Stomach (tissue), 9 donors: ENCODE results near the gene SMCO2. TPM values are rescaled to one million over a fixed set of nuclear protein-coding genes. Genes with fewer than 3 reads are reported as not detected.

Source experiments
- DNase-seq, 2 donors: peaks; one replicate each; pipeline versions ENCODE4 v3.0.0 to v3.0.0-alpha.2; 2013 to 2019
- H3K27ac ChIP-seq, 5 donors: fragments of 200-600 bp in 4 of 5; sonication (generic) in 4 of 5; one replicate each; pipeline ENCODE4 v1.5.1; 2013 to 2019; ENCODE audit warnings: mild to moderate bottlenecking in 1 of 5, moderate library complexity in 1 of 5
- H3K27me3 ChIP-seq, 3 donors: fragments of 200-600 bp; sonication (generic); one replicate each; pipeline ENCODE4 v1.5.1; 2017 to 2019; ENCODE audit warnings: mixed run types in 1 of 3
- H3K36me3 ChIP-seq, 4 donors: fragments of 200-600 bp; sonication (generic); 1 replicate in 3 of 4; 2 replicates in 1 of 4; pipeline ENCODE4 v1.5.1; 2016 to 2019
- H3K4me1 ChIP-seq, 4 donors: fragments of 200-600 bp; sonication (generic); one replicate each; pipeline ENCODE4 v1.5.1; 2016 to 2019
- H3K4me3 ChIP-seq, 4 donors: fragments of 200-600 bp; sonication (generic) in 3 of 4; one replicate each; pipeline ENCODE4 v1.5.1; 2016 to 2019; ENCODE audit warnings: mild to moderate bottlenecking in 1 of 4
- H3K9me3 ChIP-seq, 4 donors: fragments of 200-600 bp; sonication (generic); one replicate each; pipeline ENCODE4 v1.5.1; 2016 to 2019
- EP300 ChIP-seq: sonication (generic); formaldehyde crosslinking; IDR thresholded peaks from one replicate; pipeline ENCODE4 v1.6.1; 2017; ENCODE audit warnings: antibody characterized with exemption
- POLR2A ChIP-seq, 4 donors: fragments of 450-650 bp; IDR thresholded peaks; one replicate each; pipeline ENCODE4 v1.6.1; 2016; ENCODE audit warnings: antibody characterized with exemption in 4 of 4, control low read depth in 2 of 4, mild to moderate bottlenecking in 1 of 4, moderate library complexity in 1 of 4
- POLR2AphosphoS5 ChIP-seq, 3 donors: sonication (generic); formaldehyde crosslinking; IDR thresholded peaks; one replicate each; pipeline ENCODE4 v1.6.1; 2016; ENCODE audit warnings: antibody characterized with exemption in 3 of 3
- WGBS, 5 donors: extraction: QIAGEN DNeasy Blood & Tissue Kit in 3 of 5; methylation state at CpG; one replicate each; pipeline versions ENCODE4 v1.1.5 to v1.1.7; 2013 to 2018; 5-methylcytosine and 5-hydroxymethylcytosine counted together
- intact Hi-C: fragments of 100-400 bp; cut with DNase I; formaldehyde crosslinking; loops from one replicate; pipeline ENCODE4 v1.15.1; 2023; ENCODE audit warnings: low total_unique reads
- polyA plus RNA-seq, 3 donors: library from polyadenylated mRNA; stranded (reverse); fragments of 200-250 nt; gene quantifications; one replicate each; pipeline ENCODE4 v1.2.3, GENCODE V29; 2013
- total RNA-seq, 5 donors: library from RNA; depleted of rRNA; stranded (reverse); fragments of >200 nt; gene quantifications; one replicate each; pipeline versions ENCODE4 v1.1.0 to v1.2.3, GENCODE V29; 2014 to 2016
- TF ChIP-seq, protein P1 (sequence below), 7 experiments: fragments of 450-650 bp in 4 of 7; fragments of 200-600 bp in 3 of 7; sonication (generic) in 3 of 7; IDR thresholded peaks; one replicate each; pipeline ENCODE4 v1.5.1; 2016 to 2019; ENCODE audit warnings: antibody characterized with exemption in 7 of 7, control low read depth in 2 of 7, mild to moderate bottlenecking in 1 of 7
- donor health status: healthy with polysubstance abuse.
- donor health status: Bipolar disorder and iron deficiency.
- donor health status: healthy.

The SMCO2 gene
- total and polyA plus RNA-seq, 8 donors, result 1.2 to 2.5 TPM; not detected in 6

GRCh38 chr12:27434673-27435565, 11.6 kb upstream of the SMCO2 start:
- intact Hi-C loops, result loop anchor here (5.0 kb wide), 1 partner anchor 222 kb away; no protein-coding TSS in a partner anchor
- WGBS, 5 donors, result 29 to 45% (median 34%) methylated on average over 5 of the region's 6 CpGs
- no peak overlapping the region for H3K4me3 ChIP-seq
- TF ChIP-seq POLR2AphosphoS5 (IDR thresholded peaks at IDR 0.05) (no peak), EP300 (no peak), POLR2A (IDR thresholded peaks at IDR 0.05) (no peak)
- TF ChIP-seq, protein P1, sequence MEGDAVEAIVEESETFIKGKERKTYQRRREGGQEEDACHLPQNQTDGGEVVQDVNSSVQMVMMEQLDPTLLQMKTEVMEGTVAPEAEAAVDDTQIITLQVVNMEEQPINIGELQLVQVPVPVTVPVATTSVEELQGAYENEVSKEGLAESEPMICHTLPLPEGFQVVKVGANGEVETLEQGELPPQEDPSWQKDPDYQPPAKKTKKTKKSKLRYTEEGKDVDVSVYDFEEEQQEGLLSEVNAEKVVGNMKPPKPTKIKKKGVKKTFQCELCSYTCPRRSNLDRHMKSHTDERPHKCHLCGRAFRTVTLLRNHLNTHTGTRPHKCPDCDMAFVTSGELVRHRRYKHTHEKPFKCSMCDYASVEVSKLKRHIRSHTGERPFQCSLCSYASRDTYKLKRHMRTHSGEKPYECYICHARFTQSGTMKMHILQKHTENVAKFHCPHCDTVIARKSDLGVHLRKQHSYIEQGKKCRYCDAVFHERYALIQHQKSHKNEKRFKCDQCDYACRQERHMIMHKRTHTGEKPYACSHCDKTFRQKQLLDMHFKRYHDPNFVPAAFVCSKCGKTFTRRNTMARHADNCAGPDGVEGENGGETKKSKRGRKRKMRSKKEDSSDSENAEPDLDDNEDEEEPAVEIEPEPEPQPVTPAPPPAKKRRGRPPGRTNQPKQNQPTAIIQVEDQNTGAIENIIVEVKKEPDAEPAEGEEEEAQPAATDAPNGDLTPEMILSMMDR (IDR thresholded peaks at IDR 0.05), result peak in 4 of 7 experiments; percentile 19 to 77 (median 52)
- H3K27ac ChIP-seq, result no peak overlapping the region
- H3K36me3 ChIP-seq, result no peaks in the 10 kb centered on the region
- peak in 1 of 2 donors; percentile 26 for DNase-seq
- H3K9me3 ChIP-seq, result no peaks in the 10 kb centered on the region
- no peaks in the 10 kb centered on the region for H3K27me3 ChIP-seq
- peaks cover 0 to 4% (median 0%) of the 10 kb centered on the region in 4 donors for H3K4me1 ChIP-seq

DNA sequence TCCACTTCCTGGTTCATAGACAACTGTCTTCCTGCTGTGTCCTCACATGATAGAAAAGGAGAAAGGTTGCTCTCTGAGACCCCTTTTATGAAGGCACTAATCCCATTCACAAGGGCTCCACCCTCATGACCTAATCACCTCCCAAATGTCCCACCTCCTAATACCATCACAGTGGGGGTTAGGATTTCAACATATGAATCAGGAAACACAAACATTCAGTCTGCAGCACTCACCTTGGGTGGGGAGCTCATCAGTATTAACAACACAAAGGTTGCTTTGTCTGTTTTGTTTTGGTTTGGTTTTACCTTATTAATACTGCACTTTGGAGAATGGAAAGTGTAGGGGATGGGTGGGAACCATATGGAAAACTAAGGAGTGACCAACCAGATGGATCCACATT, 10.5 kb upstream of the SMCO2 start:
- Histone ChIP-seq H3K4me1 (peaks cover 0 to 4% (median 0%) of the 10 kb centered on the region in 4 donors), H3K27me3 (no peaks in the 10 kb centered on the region), H3K27ac (no peak overlapping the region), H3K9me3 (no peaks in the 10 kb centered on the region), H3K36me3 (no peaks in the 10 kb centered on the region), H3K4me3 (no peak overlapping the region)
- intact Hi-C loops, result loop anchor here (5.0 kb wide), 1 partner anchor 221 kb away; no protein-coding TSS in a partner anchor
- TF ChIP-seq, protein P1 (IDR thresholded peaks at IDR 0.05), result no peak
- TF ChIP-seq EP300 (no peak), POLR2AphosphoS5 (IDR thresholded peaks at IDR 0.05) (no peak), POLR2A (IDR thresholded peaks at IDR 0.05) (no peak)
- no peak for DNase-seq

DNA sequence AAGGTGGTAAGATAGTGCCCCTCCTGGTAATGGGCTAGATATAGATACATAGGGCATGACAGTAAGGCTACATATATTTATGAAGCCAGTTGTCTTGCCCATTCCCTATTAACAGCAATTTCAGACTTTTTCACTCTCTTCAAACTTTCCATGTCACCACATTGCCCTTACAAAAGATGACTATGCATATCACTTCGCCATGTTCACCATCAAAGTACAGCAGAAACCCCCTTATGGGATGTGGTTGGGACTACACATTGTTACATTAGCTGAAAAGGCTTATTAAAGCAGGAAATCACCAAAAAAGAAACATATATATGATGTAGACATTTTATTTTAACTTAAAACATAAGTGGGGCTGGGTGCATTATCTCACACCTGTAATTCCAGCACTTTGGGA, 9.8 kb upstream of the SMCO2 start:
- no peaks in the 10 kb centered on the region for H3K9me3 ChIP-seq
- TF ChIP-seq POLR2AphosphoS5 (IDR thresholded peaks at IDR 0.05), result no peak
- TF ChIP-seq, protein P1 (IDR thresholded peaks at IDR 0.05), result no peak
- TF ChIP-seq POLR2A (IDR thresholded peaks at IDR 0.05), result no peak
- TF ChIP-seq EP300, result no peak
- H3K4me1 ChIP-seq, result peaks cover 0 to 4% (median 0%) of the 10 kb centered on the region in 4 donors
- DNase-seq, result no peak
- intact Hi-C loops, result loop anchor here (5.0 kb wide), 1 partner anchor 221 kb away; no protein-coding TSS in a partner anchor
- H3K4me3 ChIP-seq, result no peak overlapping the region
- 72 to 97% (median 90%) methylated on average over 1 of the region's 1 CpG for WGBS, 5 donors
- H3K36me3 ChIP-seq, result no peaks in the 10 kb centered on the region
- no peaks in the 10 kb centered on the region for H3K27me3 ChIP-seq
- H3K27ac ChIP-seq, result no peak overlapping the region

DNA sequence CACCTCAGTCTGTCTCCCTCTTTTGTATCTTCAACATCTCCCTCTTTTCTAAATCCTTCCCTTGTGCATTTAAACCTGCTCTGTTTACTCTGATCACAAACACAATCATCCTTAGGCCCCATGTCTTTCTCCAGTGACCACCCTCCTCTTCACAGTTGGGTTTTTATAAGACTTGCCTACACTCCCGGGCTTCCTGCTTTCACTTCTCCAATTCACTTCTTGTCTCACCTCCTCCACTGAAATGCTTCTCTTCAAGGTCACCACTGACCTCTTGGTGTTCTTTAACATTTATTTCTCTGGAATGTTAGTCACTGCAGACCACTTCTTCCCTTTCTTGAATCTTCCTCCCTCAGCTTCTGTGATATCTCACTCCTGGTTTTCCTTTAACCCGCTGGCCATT, 8.7 kb upstream of the SMCO2 start:
- intact Hi-C loops, result loop anchor here (5.0 kb wide), 1 partner anchor 219 kb away; no protein-coding TSS in a partner anchor
- 72 to 86% (median 81%) methylated on average over 2 of the region's 2 CpGs for WGBS, 5 donors
- TF ChIP-seq, protein P1 (IDR thresholded peaks at IDR 0.05), result no peak
- TF ChIP-seq EP300, result no peak
- TF ChIP-seq POLR2A (IDR thresholded peaks at IDR 0.05), result no peak
- no peak for TF ChIP-seq POLR2AphosphoS5 (IDR thresholded peaks at IDR 0.05)

More for the DNA sequence above, 8.7 kb upstream of the SMCO2 start:
- H3K27me3 ChIP-seq, result no peaks in the 10 kb centered on the region
- no peaks in the 10 kb centered on the region for H3K9me3 ChIP-seq
- DNase-seq, result no peak
- no peaks in the 10 kb centered on the region for H3K36me3 ChIP-seq
- H3K27ac ChIP-seq, result no peak overlapping the region
- peaks cover 0 to 4% (median 0%) of the 10 kb centered on the region in 4 donors for H3K4me1 ChIP-seq
- H3K4me3 ChIP-seq, result no peak overlapping the region
